Ishikawa (cell line): ENCODE results near the gene VPS54.

Experiments used
- CEBPB ChIP-seq: IDR thresholded peaks from 2 replicates; pipeline ENCODE4 v1.6.1; 2012
- CREB1 ChIP-seq: IDR thresholded peaks from 2 replicates; pipeline ENCODE4 v1.6.1; 2012; ENCODE audit warnings: low read depth
- TF ChIP-seq, protein P1 (sequence below): IDR thresholded peaks from 2 replicates; pipeline ENCODE4 v1.6.1; 2012
- TF ChIP-seq, protein P2 (sequence below): IDR thresholded peaks from 2 replicates; pipeline ENCODE4 v1.6.1; 2012

DNA sequence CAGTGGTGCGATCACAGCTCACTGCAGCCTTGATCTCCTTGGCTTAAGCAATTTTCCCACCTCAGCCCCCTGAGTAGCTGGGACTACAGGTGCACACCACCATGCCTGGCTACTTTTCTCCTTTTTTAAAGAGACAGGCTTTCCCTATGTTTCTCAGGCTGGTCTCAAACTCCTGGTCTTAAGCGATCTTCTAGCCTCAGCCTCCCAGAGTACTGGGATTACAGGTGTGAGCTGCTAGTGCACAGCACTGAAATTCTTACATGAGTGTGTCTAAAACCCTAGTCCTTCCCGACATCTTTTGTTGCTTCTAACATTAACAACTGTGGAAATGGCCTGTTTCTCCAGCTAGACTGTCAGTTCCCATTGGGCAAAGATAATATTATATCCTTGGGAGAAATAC, 174.6 kb downstream of the VPS54 start:
- TF ChIP-seq, protein P1, sequence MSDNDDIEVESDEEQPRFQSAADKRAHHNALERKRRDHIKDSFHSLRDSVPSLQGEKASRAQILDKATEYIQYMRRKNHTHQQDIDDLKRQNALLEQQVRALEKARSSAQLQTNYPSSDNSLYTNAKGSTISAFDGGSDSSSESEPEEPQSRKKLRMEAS, result no peak
- TF ChIP-seq, protein P2, sequence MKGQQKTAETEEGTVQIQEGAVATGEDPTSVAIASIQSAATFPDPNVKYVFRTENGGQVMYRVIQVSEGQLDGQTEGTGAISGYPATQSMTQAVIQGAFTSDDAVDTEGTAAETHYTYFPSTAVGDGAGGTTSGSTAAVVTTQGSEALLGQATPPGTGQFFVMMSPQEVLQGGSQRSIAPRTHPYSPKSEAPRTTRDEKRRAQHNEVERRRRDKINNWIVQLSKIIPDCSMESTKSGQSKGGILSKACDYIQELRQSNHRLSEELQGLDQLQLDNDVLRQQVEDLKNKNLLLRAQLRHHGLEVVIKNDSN, result no peak
- TF ChIP-seq CEBPB (no peak), CREB1 (no peak)
